HEK293 (cell line): ENCODE data around the gene FBLN2.
A peak's percentile ranks its signal among the peaks of the same experiment; 100 is the strongest.

Source experiments
- CTCF ChIA-PET: fragments of 350-600 bp; formaldehyde crosslinking; extraction: SDS; loops from one replicate; lab custom pipeline; 2021; ENCODE audit warnings: antibody characterized with exemption; lab: Yijun Ruan, JAX
- POLR2A ChIA-PET: fragments of 300-600 bp; formaldehyde crosslinking; extraction: SDS; loops from one replicate; lab custom pipeline; 2020; ENCODE audit warnings: antibody characterized with exemption, inconsistent platforms; lab: Yijun Ruan, JAX
- H3K27ac ChIP-seq: fragments of 200-500 bp; sonication (Bioruptor generic); 2 replicates; pipeline ENCODE4 v1.5.1; 2014; ENCODE audit warnings: low read depth, low read length, control low read depth, inconsistent platforms; ENCODE audit errors: extremely low read depth
- H3K36me3 ChIP-seq, 2 experiments: fragments of 200-500 bp in 1 of 2; sonication (Bioruptor generic) in 1 of 2; 1 replicate in 1 of 2; 2 replicates in 1 of 2; pipeline ENCODE4 v1.5.1; 2014 to 2017; ENCODE audit warnings: inconsistent platforms in 2 of 2, low read length in 2 of 2; ENCODE audit not compliant: control insufficient read depth in 2 of 2, insufficient read depth in 1 of 2
- H3K4me1 ChIP-seq: fragments of 200-500 bp; sonication (Bioruptor generic); 2 replicates; pipeline ENCODE4 v1.5.1; 2014; ENCODE audit warnings: mild to moderate bottlenecking, low read length, inconsistent platforms; ENCODE audit not compliant: control insufficient read depth, insufficient read depth
- H3K4me3 ChIP-seq: 2 replicates; pipeline ENCODE4 v1.5.1; 2011; ENCODE audit warnings: low read depth, mild to moderate bottlenecking, control low read depth, low read length, moderate library complexity
- H3K9me3 ChIP-seq: fragments of 200-500 bp; sonication (Bioruptor generic); 2 replicates; pipeline ENCODE4 v1.5.1; 2014; ENCODE audit warnings: low read depth, low read length, inconsistent platforms; ENCODE audit not compliant: control insufficient read depth, insufficient read depth
- EGR2 ChIP-seq: fragments of 450-650 bp; formaldehyde crosslinking; IDR thresholded peaks from 2 replicates; pipeline ENCODE4 v1.5.1; 2016; ENCODE audit warnings: low read depth, missing biosample characterization, missing genetic modification characterization
- GFI1B ChIP-seq: fragments of 450-650 bp; formaldehyde crosslinking; IDR thresholded peaks from 2 replicates; pipeline ENCODE4 v1.5.1; 2016; ENCODE audit warnings: missing biosample characterization, missing genetic modification characterization
- GLI4 ChIP-seq: fragments of 450-650 bp; formaldehyde crosslinking; IDR thresholded peaks from 2 replicates; pipeline ENCODE4 v1.5.1; 2016; ENCODE audit warnings: missing biosample characterization, missing genetic modification characterization
- GLIS2 ChIP-seq: fragments of 450-650 bp; formaldehyde crosslinking; IDR thresholded peaks from 2 replicates; pipeline ENCODE4 v1.5.1; 2016; ENCODE audit warnings: missing biosample characterization, missing genetic modification characterization
- KLF16 ChIP-seq: fragments of 450-650 bp; formaldehyde crosslinking; IDR thresholded peaks from 2 replicates; pipeline ENCODE4 v1.5.1; 2017; ENCODE audit warnings: missing biosample characterization, missing genetic modification characterization
- REPIN1 ChIP-seq: fragments of 450-650 bp; formaldehyde crosslinking; IDR thresholded peaks from 2 replicates; pipeline ENCODE4 v1.5.1; 2017; ENCODE audit warnings: missing biosample characterization, missing genetic modification characterization, low read depth
- SCRT2 ChIP-seq: fragments of 450-650 bp; formaldehyde crosslinking; IDR thresholded peaks from 2 replicates; pipeline ENCODE4 v1.5.1; 2016; ENCODE audit warnings: missing biosample characterization, missing genetic modification characterization
- ZBTB1 ChIP-seq: fragments of 450-650 bp; formaldehyde crosslinking; IDR thresholded peaks from 2 replicates; pipeline ENCODE4 v1.5.1; 2016; ENCODE audit warnings: missing biosample characterization, missing genetic modification characterization
- ZBTB48 ChIP-seq: fragments of 450-650 bp; formaldehyde crosslinking; IDR thresholded peaks from 2 replicates; pipeline ENCODE4 v1.5.1; 2016; ENCODE audit warnings: missing biosample characterization, missing genetic modification characterization
- ZEB2 ChIP-seq: fragments of 450-650 bp; formaldehyde crosslinking; IDR thresholded peaks from 2 replicates; pipeline ENCODE4 v1.5.1; 2016; ENCODE audit warnings: missing biosample characterization, missing genetic modification characterization
- ZFP3 ChIP-seq: fragments of 450-650 bp; formaldehyde crosslinking; IDR thresholded peaks from 2 replicates; pipeline ENCODE4 v1.5.1; 2016; ENCODE audit warnings: low read depth, missing biosample characterization, missing genetic modification characterization
- ZNF184 ChIP-seq: fragments of 450-650 bp; IDR thresholded peaks from 2 replicates; pipeline ENCODE4 v1.5.1; 2018; ENCODE audit warnings: missing biosample characterization, mild to moderate bottlenecking, missing genetic modification characterization
- ZNF214 ChIP-seq: fragments of 450-650 bp; formaldehyde crosslinking; IDR thresholded peaks from 2 replicates; pipeline ENCODE4 v1.5.1; 2017; ENCODE audit warnings: missing biosample characterization, mild to moderate bottlenecking, missing genetic modification characterization, borderline replicate concordance
- ZNF239 ChIP-seq: fragments of 450-650 bp; formaldehyde crosslinking; IDR thresholded peaks from 2 replicates; pipeline ENCODE4 v1.5.1; 2016; ENCODE audit warnings: missing biosample characterization, missing genetic modification characterization
- ZNF274 ChIP-seq, 2 experiments: fragments of 200-500 bp in 1 of 2; fragments of 450-650 bp in 1 of 2; sonication (Bioruptor generic) in 1 of 2; formaldehyde crosslinking in 1 of 2; IDR thresholded peaks; 2 replicates each; pipeline versions ENCODE4 v1.5.1 to v1.6.1; 2014 to 2016; ENCODE audit warnings: borderline replicate concordance in 1 of 2, inconsistent platforms in 1 of 2, low read length in 1 of 2, missing biosample characterization in 1 of 2, missing genetic modification characterization in 1 of 2
- ZNF324 ChIP-seq: fragments of 450-650 bp; formaldehyde crosslinking; IDR thresholded peaks from 2 replicates; pipeline ENCODE4 v1.5.1; 2016; ENCODE audit warnings: missing biosample characterization, missing genetic modification characterization
- ZNF558 ChIP-seq: fragments of 450-650 bp; formaldehyde crosslinking; IDR thresholded peaks from 2 replicates; pipeline ENCODE4 v1.5.1; 2016; ENCODE audit warnings: missing biosample characterization, missing genetic modification characterization
- ZNF76 ChIP-seq: fragments of 450-650 bp; formaldehyde crosslinking; IDR thresholded peaks from 2 replicates; pipeline ENCODE4; 2016; ENCODE audit warnings: low read depth, missing biosample characterization, missing genetic modification characterization, borderline replicate concordance
- TF ChIP-seq, protein P1 (sequence below): fragments of 450-650 bp; formaldehyde crosslinking; IDR thresholded peaks from 2 replicates; pipeline ENCODE4 v1.5.1; 2017; ENCODE audit warnings: missing biosample characterization, missing genetic modification characterization
- TF ChIP-seq, protein P2 (sequence below): fragments of 450-650 bp; formaldehyde crosslinking; IDR thresholded peaks from 2 replicates; pipeline ENCODE4 v1.5.1; 2016; ENCODE audit warnings: missing biosample characterization, missing genetic modification characterization
- TF ChIP-seq, protein P3 (sequence below): fragments of 450-650 bp; formaldehyde crosslinking; IDR thresholded peaks from 2 replicates; pipeline ENCODE4 v1.5.1; 2016; ENCODE audit warnings: missing biosample characterization, missing genetic modification characterization
- TF ChIP-seq, protein P4 (sequence below): sonication (generic); formaldehyde crosslinking; IDR thresholded peaks from 2 replicates; pipeline ENCODE4 v1.8.1; 2022; ENCODE audit warnings: mild to moderate bottlenecking, moderate library complexity, missing genetic modification reagents

FBLN2 gene

DNA sequence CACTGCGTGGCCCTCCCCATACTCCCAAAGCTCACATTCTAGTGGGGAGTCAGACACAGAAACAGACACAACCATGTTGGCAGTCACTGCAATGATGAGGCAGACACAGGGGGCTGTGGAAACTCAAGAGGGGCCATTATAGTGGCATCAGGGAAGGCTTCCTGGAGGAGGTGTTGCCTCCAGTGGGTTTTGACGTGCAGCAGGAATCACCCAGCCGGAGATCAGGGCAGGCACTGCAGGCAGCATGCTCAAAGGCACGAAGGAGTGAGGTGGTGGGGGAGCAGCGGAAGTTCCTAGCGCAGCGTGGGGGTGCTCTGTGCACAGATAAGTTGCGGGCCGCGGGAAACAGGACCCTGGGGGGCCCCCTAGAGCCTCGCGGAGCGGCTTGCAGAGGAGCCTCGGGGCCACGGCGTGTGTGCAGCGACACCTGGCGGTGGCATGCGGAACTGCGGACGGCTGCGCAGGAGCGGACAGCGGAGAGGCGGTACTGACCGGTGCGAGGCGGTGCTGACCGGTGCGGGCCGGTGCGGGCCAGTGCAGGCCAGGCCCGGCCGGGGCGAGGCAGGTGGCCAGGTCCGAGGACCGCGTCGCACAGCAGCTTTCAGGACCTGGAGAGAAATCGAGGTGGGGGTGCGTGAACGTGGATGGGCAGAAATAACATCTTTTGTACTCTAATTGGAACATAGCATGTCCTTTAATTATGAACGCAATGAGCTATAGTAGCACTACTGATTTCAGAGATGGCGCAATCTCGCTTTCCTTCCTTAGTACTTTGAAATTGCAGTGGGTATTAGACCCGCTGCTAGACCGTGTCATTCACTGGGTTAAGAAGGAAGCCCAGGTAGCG is 101.5 kb downstream of the FBLN2 start (continued):
- TF ChIP-seq ZNF184, result 0 out of 2 replicates have a peak, but pooled peaks have one; percentile 21
- peak; percentile 75; the same call in 1 of the 2 replicates for TF ChIP-seq ZBTB1 (tag by site-specific recombination)
- TF ChIP-seq ZNF324, result 0 out of 2 replicates have a peak, but pooled peaks have one; percentile 32
- peak; percentile 99 for TF ChIP-seq GLIS2
- TF ChIP-seq ZNF239 (tag by site-specific recombination), result 0 out of 2 replicates have a peak, but pooled peaks have one; percentile 37
- TF ChIP-seq, protein P1, sequence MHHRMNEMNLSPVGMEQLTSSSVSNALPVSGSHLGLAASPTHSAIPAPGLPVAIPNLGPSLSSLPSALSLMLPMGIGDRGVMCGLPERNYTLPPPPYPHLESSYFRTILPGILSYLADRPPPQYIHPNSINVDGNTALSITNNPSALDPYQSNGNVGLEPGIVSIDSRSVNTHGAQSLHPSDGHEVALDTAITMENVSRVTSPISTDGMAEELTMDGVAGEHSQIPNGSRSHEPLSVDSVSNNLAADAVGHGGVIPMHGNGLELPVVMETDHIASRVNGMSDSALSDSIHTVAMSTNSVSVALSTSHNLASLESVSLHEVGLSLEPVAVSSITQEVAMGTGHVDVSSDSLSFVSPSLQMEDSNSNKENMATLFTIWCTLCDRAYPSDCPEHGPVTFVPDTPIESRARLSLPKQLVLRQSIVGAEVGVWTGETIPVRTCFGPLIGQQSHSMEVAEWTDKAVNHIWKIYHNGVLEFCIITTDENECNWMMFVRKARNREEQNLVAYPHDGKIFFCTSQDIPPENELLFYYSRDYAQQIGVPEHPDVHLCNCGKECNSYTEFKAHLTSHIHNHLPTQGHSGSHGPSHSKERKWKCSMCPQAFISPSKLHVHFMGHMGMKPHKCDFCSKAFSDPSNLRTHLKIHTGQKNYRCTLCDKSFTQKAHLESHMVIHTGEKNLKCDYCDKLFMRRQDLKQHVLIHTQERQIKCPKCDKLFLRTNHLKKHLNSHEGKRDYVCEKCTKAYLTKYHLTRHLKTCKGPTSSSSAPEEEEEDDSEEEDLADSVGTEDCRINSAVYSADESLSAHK, result peak; percentile 16; the same call in 1 of the 2 replicates
- peak; percentile 11; the same call in 1 of the 2 replicates for TF ChIP-seq ZNF76 (tag by site-specific recombination)
- TF ChIP-seq SCRT2 (tag by site-specific recombination), result 0 out of 2 replicates have a peak, but pooled peaks have one; percentile 21
- TF ChIP-seq ZBTB48 (tag by site-specific recombination), result peak; percentile 57; the same call in 1 of the 2 replicates
- TF ChIP-seq, protein P2, sequence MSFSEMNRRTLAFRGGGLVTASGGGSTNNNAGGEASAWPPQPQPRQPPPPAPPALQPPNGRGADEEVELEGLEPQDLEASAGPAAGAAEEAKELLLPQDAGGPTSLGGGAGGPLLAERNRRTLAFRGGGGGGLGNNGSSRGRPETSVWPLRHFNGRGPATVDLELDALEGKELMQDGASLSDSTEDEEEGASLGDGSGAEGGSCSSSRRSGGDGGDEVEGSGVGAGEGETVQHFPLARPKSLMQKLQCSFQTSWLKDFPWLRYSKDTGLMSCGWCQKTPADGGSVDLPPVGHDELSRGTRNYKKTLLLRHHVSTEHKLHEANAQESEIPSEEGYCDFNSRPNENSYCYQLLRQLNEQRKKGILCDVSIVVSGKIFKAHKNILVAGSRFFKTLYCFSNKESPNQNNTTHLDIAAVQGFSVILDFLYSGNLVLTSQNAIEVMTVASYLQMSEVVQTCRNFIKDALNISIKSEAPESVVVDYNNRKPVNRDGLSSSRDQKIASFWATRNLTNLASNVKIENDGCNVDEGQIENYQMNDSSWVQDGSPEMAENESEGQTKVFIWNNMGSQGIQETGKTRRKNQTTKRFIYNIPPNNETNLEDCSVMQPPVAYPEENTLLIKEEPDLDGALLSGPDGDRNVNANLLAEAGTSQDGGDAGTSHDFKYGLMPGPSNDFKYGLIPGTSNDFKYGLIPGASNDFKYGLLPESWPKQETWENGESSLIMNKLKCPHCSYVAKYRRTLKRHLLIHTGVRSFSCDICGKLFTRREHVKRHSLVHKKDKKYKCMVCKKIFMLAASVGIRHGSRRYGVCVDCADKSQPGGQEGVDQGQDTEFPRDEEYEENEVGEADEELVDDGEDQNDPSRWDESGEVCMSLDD (tag by site-specific recombination), result peak; percentile 74; the same call in 1 of the 2 replicates
- TF ChIP-seq, all 188 proteins: peak for 55

DNA sequence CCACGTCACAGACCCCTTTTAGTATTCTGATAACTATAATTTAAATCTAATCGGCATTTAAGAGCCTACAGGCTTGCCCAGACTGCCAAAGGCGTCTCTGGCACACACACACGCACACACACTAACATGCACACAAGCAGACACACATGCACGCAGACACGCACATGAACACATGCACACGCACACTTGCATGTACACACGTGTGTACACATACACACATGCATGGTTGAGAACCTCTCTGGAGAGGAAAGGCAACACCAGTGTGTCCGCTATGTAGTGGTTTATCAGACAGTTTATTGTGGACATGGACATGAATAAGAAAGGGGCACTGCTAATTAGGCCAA is 102.1 kb downstream of the FBLN2 start:
- ChIA-PET POLR2A (no interaction called here), CTCF (interaction anchor here (0.5 to 17.8 kb wide), 29 partner anchors 8 to 783 kb away, joined by 3 to 589 read pairs (median 4); partner anchors contain the start of genes HDAC11 and WNT7A)
- no peak overlapping the region for H3K4me3 ChIP-seq
- H3K27ac ChIP-seq, result no peak overlapping the region
- no peaks in the 10 kb centered on the region for H3K36me3 ChIP-seq
- no peaks in the 10 kb centered on the region for H3K4me1 ChIP-seq
- TF ChIP-seq ZBTB48 (tag by site-specific recombination) (no peak), ZNF214 (no peak)
- no peaks in the 10 kb centered on the region for H3K9me3 ChIP-seq

DNA sequence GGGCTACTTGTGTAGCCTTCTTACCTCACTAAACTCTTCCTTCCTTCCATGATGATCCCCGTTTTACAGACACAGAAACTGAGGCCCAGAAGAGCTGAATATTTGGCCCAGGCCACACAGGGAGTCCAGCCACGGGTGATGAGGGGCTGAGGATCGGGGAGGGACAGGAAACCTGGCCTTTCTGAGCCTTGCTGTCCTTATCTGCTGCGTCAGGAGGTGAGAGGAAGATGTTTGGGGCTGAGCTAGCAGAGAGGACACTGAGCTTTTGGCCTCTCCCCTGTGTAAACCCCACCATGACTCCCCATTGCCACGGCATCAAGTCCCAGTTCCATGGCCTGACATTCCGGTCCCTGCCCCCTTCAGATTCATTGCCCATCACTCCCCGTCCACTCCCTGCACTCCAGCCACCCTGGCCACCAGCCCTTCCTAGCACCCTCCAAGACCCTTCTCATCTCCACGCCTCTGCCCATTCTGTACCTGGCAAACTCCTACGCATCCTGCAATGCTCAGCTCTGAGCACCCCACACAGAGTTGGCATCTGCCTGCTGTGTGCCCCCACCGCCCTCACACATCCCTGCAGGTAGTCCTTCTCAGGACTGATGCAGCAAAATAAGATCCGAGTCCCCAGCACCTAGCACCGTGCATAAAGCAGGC is 103.0 kb downstream of the FBLN2 start:
- POLR2A ChIA-PET, result no interaction called here
- no peaks in the 10 kb centered on the region for H3K36me3 ChIP-seq
- H3K27ac ChIP-seq, result no peak overlapping the region
- CTCF ChIA-PET, result interaction anchor here (0.5 to 17.8 kb wide), 7 partner anchors 157 to 562 kb away, joined by 3 to 589 read pairs (median 4); partner anchors contain the start of gene WNT7A
- H3K4me3 ChIP-seq, result no peak overlapping the region
- H3K9me3 ChIP-seq, result no peaks in the 10 kb centered on the region
- H3K4me1 ChIP-seq, result no peaks in the 10 kb centered on the region
- TF ChIP-seq ZNF274 (IDR thresholded peaks at IDR 0.05; ENCODE audit: low read length) (no peak), ZNF274 (tag by site-specific recombination; IDR thresholded peaks at IDR 0.05; ENCODE audit: borderline replicate concordance) (no peak), GLI4 (tag by site-specific recombination) (no peak), ZFP3 (tag by site-specific recombination) (peak; percentile 93), REPIN1 (tag by site-specific recombination) (no peak), GFI1B (tag by site-specific recombination) (no peak), ZEB2 (tag by site-specific recombination) (no peak), EGR2 (tag by site-specific recombination) (peak; percentile 46; the same call in 1 of the 2 replicates), KLF16 (tag by site-specific recombination) (no peak), ZNF558 (tag by site-specific recombination) (no peak)
- TF ChIP-seq, protein P3, sequence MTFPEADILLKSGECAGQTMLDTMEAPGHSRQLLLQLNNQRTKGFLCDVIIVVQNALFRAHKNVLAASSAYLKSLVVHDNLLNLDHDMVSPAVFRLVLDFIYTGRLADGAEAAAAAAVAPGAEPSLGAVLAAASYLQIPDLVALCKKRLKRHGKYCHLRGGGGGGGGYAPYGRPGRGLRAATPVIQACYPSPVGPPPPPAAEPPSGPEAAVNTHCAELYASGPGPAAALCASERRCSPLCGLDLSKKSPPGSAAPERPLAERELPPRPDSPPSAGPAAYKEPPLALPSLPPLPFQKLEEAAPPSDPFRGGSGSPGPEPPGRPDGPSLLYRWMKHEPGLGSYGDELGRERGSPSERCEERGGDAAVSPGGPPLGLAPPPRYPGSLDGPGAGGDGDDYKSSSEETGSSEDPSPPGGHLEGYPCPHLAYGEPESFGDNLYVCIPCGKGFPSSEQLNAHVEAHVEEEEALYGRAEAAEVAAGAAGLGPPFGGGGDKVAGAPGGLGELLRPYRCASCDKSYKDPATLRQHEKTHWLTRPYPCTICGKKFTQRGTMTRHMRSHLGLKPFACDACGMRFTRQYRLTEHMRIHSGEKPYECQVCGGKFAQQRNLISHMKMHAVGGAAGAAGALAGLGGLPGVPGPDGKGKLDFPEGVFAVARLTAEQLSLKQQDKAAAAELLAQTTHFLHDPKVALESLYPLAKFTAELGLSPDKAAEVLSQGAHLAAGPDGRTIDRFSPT (tag by site-specific recombination), result 0 out of 2 replicates have a peak, but pooled peaks have one; percentile 24
- TF ChIP-seq, protein P4, sequence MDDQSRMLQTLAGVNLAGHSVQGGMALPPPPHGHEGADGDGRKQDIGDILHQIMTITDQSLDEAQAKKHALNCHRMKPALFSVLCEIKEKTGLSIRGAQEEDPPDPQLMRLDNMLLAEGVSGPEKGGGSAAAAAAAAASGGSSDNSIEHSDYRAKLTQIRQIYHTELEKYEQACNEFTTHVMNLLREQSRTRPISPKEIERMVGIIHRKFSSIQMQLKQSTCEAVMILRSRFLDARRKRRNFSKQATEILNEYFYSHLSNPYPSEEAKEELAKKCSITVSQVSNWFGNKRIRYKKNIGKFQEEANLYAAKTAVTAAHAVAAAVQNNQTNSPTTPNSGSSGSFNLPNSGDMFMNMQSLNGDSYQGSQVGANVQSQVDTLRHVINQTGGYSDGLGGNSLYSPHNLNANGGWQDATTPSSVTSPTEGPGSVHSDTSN (CRISPR knock-in tag), result no peak
